Muscle of leg (tissue), 16 donors: ENCODE data around the gene PTTG1IP. TPM values are rescaled to one million over a fixed set of nuclear protein-coding genes. Genes with fewer than 3 reads are reported as not detected.
A peak's percentile ranks its signal among the peaks of the same experiment; 100 is the strongest.

ENCODE experiments used
- DNase-seq: peaks from one replicate; pipeline ENCODE4 v3.0.0; 2013
- H3K27ac ChIP-seq: one replicate; pipeline ENCODE4 v1.5.1; 2013; ENCODE audit warnings: mild to moderate bottlenecking, low read length, control low read depth
- H3K27me3 ChIP-seq: one replicate; pipeline ENCODE4 v1.6.1; 2013; ENCODE audit warnings: low read length; ENCODE audit not compliant: control insufficient read depth, insufficient read depth
- H3K36me3 ChIP-seq: one replicate; pipeline ENCODE4 v1.6.1; 2013; ENCODE audit warnings: low read length; ENCODE audit not compliant: control insufficient read depth, insufficient read depth
- H3K4me1 ChIP-seq: one replicate; pipeline ENCODE4 v1.6.1; 2013; ENCODE audit warnings: low read length; ENCODE audit not compliant: control insufficient read depth, insufficient read depth
- H3K4me3 ChIP-seq: one replicate; pipeline ENCODE4 v1.5.1; 2013; ENCODE audit warnings: low read length, control low read depth
- H3K9me3 ChIP-seq: replicated peaks from 2 replicates; pipeline ENCODE4 v1.6.1; 2013; ENCODE audit warnings: low read depth, low read length; ENCODE audit not compliant: control insufficient read depth
- WGBS: methylation state at CpG from one replicate; pipeline ENCODE4 v1.1.5; 2013; ENCODE audit warnings: missing lambda C conversion rate; ENCODE audit not compliant: insufficient coverage; 5-methylcytosine and 5-hydroxymethylcytosine counted together
- long read RNA-seq, 11 donors: transcript quantifications; one replicate each; lab custom pipeline, GENCODE V29; 2026
- polyA plus RNA-seq, 8 donors: library from polyadenylated mRNA; unstranded; fragments of 120-200 nt; gene quantifications; one replicate each; pipeline versions ENCODE4 v1.2.1 to v1.2.3, GENCODE V29; 2013; ENCODE audit warnings: inconsistent platforms in 1 of 8, low replicate concordance in 1 of 8; ENCODE audit not compliant: insufficient read length in 8 of 8, insufficient read depth in 1 of 8
- total RNA-seq: library from RNA; stranded (reverse); fragments of 120-200 nt; gene quantifications from one replicate; pipeline ENCODE4 v1.2.4, GENCODE V29; 2013

PTTG1IP gene
- total RNA-seq, result 127 TPM
- 100 to 1,000 TPM; 126 to 149 (median 138) TPM for polyA plus RNA-seq
- long read RNA-seq, donor 1, transcript PTTG1IP-201 (6 exons, 2,760 nt), result major isoform, 31 of 54 reads
- long read RNA-seq, donor 1, partial matches to known transcripts, result 21 of 54 reads
- long read RNA-seq, donor 1, other reads (novel, unspliced or antisense), result 0 of 54 reads
- long read RNA-seq, donor 2, partial matches to known transcripts, result 0 of 3 reads
- long read RNA-seq, donor 2, other reads (novel, unspliced or antisense), result 0 of 3 reads
- long read RNA-seq, donor 3, transcript PTTG1IP-201 (6 exons, 2,760 nt), result major isoform, 66 of 114 reads
- long read RNA-seq, donor 3, partial matches to known transcripts, result 48 of 114 reads
- long read RNA-seq, donor 3, other reads (novel, unspliced or antisense), result 0 of 114 reads
- long read RNA-seq, donor 4, transcript PTTG1IP-201 (6 exons, 2,760 nt), result major isoform, 39 of 68 reads
- long read RNA-seq, donor 4, partial matches to known transcripts, result 29 of 68 reads
- long read RNA-seq, donor 4, other reads (novel, unspliced or antisense), result 0 of 68 reads
- long read RNA-seq, donor 5, transcript PTTG1IP-201 (6 exons, 2,760 nt), result major isoform, 140 of 274 reads
- long read RNA-seq, donor 5, transcript PTTG1IP-203 (4 exons, 2,413 nt), result minor isoform, 5 of 274 reads
- long read RNA-seq, donor 5, partial matches to known transcripts, result 129 of 274 reads
- long read RNA-seq, donor 5, other reads (novel, unspliced or antisense), result 0 of 274 reads
- long read RNA-seq, donor 6, transcript PTTG1IP-201 (6 exons, 2,760 nt), result major isoform, 91 of 137 reads
- long read RNA-seq, donor 6, partial matches to known transcripts, result 45 of 137 reads
- long read RNA-seq, donor 6, other reads (novel, unspliced or antisense), result 0 of 137 reads
- long read RNA-seq, donor 7, transcript PTTG1IP-201 (6 exons, 2,760 nt), result major isoform, 43 of 163 reads
- long read RNA-seq, donor 7, partial matches to known transcripts, result 115 of 163 reads
- long read RNA-seq, donor 7, other reads (novel, unspliced or antisense), result 0 of 163 reads
- long read RNA-seq, donor 8, transcript PTTG1IP-201 (6 exons, 2,760 nt), result major isoform, 27 of 35 reads
- long read RNA-seq, donor 8, partial matches to known transcripts, result 8 of 35 reads
- long read RNA-seq, donor 8, other reads (novel, unspliced or antisense), result 0 of 35 reads
- long read RNA-seq, donor 9, transcript PTTG1IP-201 (6 exons, 2,760 nt), result major isoform, 28 of 77 reads
- long read RNA-seq, donor 9, partial matches to known transcripts, result 46 of 77 reads
- long read RNA-seq, donor 9, other reads (novel, unspliced or antisense), result 0 of 77 reads
- long read RNA-seq, donor 10, transcript PTTG1IP-201 (6 exons, 2,760 nt), result major isoform, 57 of 109 reads
- long read RNA-seq, donor 10, partial matches to known transcripts, result 52 of 109 reads
- long read RNA-seq, donor 10, other reads (novel, unspliced or antisense), result 0 of 109 reads
- long read RNA-seq, donor 11, transcript PTTG1IP-201 (6 exons, 2,760 nt), result major isoform, 49 of 72 reads
- long read RNA-seq, donor 11, partial matches to known transcripts, result 23 of 72 reads
- long read RNA-seq, donor 11, other reads (novel, unspliced or antisense), result 0 of 72 reads

- Histone ChIP-seq H3K4me1 (peaks cover 45% of the 10 kb centered on the region), H3K9me3 (no peaks in the 10 kb centered on the region), H3K27me3 (peaks cover 12% of the 10 kb centered on the region), H3K4me3 (peak within 1 kb of the TSS; percentile 80), H3K27ac (peak within 1 kb of the TSS; percentile 92), H3K36me3 (no peaks in the 10 kb centered on the region)
- under 1% methylated on average over 101 of the region's 123 CpGs for WGBS
- DNase-seq, result peak; percentile 99
Measured at GRCh38 chr21:44873356-44874239, at the start of gene PTTG1IP. TSS of gene PTTG1IP (minus strand) at chr21:44873690. CDS start at chr21:44873616, 74 bp downstream.

- Histone ChIP-seq H3K4me3 (no peak overlapping the region), H3K27ac (no peak overlapping the region), H3K9me3 (no peaks in the 10 kb centered on the region), H3K4me1 (peaks cover 23% of the 10 kb centered on the region), H3K36me3 (no peaks in the 10 kb centered on the region), H3K27me3 (peaks cover 56% of the 10 kb centered on the region)
- 67% methylated on average over 1 of the region's 5 CpGs for WGBS
- no peak for DNase-seq
Measured at GRCh38 chr21:44921928-44922327, 48.4 kb upstream of the PTTG1IP start.

- Histone ChIP-seq H3K4me1 (peaks cover 23% of the 10 kb centered on the region), H3K4me3 (peak within 1 kb of the TSS; percentile 37), H3K36me3 (no peaks in the 10 kb centered on the region), H3K27me3 (peaks cover 47% of the 10 kb centered on the region), H3K9me3 (no peaks in the 10 kb centered on the region), H3K27ac (no peak within 1 kb of the TSS)
- WGBS, result 47% methylated on average over 27 of the region's 29 CpGs
- DNase-seq, result no peak
Measured at GRCh38 chr21:44920694-44921604, 47.5 kb upstream of the PTTG1IP start, which contains the start of gene ITGB2. TSS of gene ITGB2 (minus strand) at chr21:44920899. CDS start at chr21:44910782, 10,117 bp downstream.

GRCh38 chr21:44919913-44920693 is 46.6 kb upstream of the PTTG1IP start:
- no peak overlapping the region for H3K27ac ChIP-seq
- DNase-seq, result no peak
- WGBS, result 56% methylated on average over 22 of the region's 28 CpGs
- H3K4me1 ChIP-seq, result peaks cover 26% of the 10 kb centered on the region
- H3K36me3 ChIP-seq, result no peaks in the 10 kb centered on the region
- H3K27me3 ChIP-seq, result peaks cover 47% of the 10 kb centered on the region
- H3K9me3 ChIP-seq, result no peaks in the 10 kb centered on the region
- peak overlapping the region; percentile 37 for H3K4me3 ChIP-seq

- H3K27me3 ChIP-seq, result peaks cover 43% of the 10 kb centered on the region
- DNase-seq, result no peak
- no peaks in the 10 kb centered on the region for H3K36me3 ChIP-seq
- H3K27ac ChIP-seq, result no peak overlapping the region
- peaks cover 26% of the 10 kb centered on the region for H3K4me1 ChIP-seq
- H3K4me3 ChIP-seq, result peak overlapping the region; percentile 18
- H3K9me3 ChIP-seq, result no peaks in the 10 kb centered on the region
- WGBS, result 74% methylated on average over 9 of the region's 26 CpGs
Measured at GRCh38 chr21:44919111-44919912, 45.8 kb upstream of the PTTG1IP start.

- peaks cover 40% of the 10 kb centered on the region for H3K27me3 ChIP-seq
- no peak overlapping the region for H3K27ac ChIP-seq
- peaks cover 26% of the 10 kb centered on the region for H3K4me1 ChIP-seq
- H3K9me3 ChIP-seq, result no peaks in the 10 kb centered on the region
- WGBS, result 70% methylated on average over 9 of the region's 13 CpGs
- DNase-seq, result no peak
- H3K36me3 ChIP-seq, result no peaks in the 10 kb centered on the region
- no peak overlapping the region for H3K4me3 ChIP-seq
Measured at GRCh38 chr21:44918581-44919033, 45.1 kb upstream of the PTTG1IP start.

- Histone ChIP-seq H3K27me3 (peaks cover 40% of the 10 kb centered on the region), H3K4me3 (no peak overlapping the region), H3K9me3 (no peaks in the 10 kb centered on the region), H3K36me3 (no peaks in the 10 kb centered on the region), H3K27ac (no peak overlapping the region), H3K4me1 (peaks cover 29% of the 10 kb centered on the region)
- 75% methylated on average over 12 of the region's 12 CpGs for WGBS
- DNase-seq, result no peak
Measured at GRCh38 chr21:44918107-44918470, 44.6 kb upstream of the PTTG1IP start.
